HG03139 (cell line): ENCODE data around the gene SRGAP3.
"Not testable (repeated sequence)": the region's sequence is repeated elsewhere in the genome, so short reads cannot be mapped to it uniquely, and the experiment has no call there.

Source experiments
- ATAC-seq: cut with Tn5 transposase; IDR thresholded peaks from one replicate; pipeline ENCODE4 v1.9.1; 2021; ENCODE audit not compliant: unreplicated experiment

Gene SRGAP3

DNA sequence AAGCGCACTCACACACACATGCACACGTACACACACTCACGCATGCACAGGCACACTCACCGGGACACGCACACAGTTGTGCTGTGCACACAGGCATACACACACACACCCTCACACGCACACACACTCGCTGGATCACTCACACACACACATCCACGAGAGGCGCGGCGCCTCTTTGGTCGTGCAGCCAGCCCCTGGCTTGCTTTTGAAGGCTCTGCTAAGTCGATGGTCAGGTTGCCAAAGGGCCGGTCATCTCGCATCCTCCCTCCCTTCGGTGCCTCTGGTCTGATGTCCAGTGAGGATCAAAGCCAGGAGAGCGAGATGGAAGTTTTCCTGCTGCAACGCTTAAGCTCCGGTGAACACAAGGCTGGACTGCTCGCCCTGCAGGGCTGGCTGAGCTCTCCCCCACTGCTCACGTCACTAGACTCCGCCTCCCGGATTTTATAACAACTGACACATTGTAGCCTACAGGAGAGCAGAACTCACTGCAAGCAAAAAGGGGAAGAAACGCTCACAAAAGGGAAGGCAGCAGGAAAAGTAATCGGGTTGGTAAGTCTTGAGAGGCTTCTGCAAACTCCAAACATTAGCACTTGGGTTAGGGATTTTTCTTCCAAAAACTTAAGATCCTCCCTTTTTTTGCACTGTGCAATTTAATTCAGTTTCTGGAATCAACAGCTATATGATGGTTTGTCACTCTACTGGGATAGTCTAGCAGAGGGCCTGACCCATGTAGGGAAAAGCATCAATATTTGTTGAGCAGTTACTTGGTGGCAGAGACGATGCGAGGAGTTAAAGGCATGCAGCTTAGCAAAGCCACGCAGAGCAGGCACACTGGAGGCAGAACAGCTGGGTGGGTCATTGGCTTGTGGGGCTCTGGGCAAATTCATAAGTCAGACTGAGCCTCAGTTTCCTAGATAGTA, at the start of gene SRGAP3:
TSS of gene SRGAP3 (minus strand) at position 374 of the 920 bp plus-strand sequence. CDS start 695 bp downstream, outside the sequence.
- peak; percentile 100 for ATAC-seq

DNA sequence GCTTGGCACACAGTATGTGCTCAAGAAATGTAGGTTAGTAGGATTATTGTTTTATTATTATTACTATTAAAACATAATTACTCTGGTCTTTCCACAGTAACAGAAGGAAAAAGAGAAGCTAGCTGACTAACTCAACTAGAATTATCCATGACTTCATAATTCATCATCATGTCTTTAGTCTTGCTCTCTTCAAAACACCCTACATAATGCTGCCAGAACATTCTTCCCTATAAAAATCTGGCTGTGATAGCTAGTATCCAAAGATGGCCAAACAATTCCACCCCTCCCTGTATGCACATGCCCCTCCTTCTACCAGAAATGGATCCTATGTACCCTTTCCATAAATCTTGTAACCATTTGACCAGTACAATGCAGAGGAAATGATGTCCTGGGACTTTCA, 48.8 kb upstream of the SRGAP3 start:
- no peak for ATAC-seq

DNA sequence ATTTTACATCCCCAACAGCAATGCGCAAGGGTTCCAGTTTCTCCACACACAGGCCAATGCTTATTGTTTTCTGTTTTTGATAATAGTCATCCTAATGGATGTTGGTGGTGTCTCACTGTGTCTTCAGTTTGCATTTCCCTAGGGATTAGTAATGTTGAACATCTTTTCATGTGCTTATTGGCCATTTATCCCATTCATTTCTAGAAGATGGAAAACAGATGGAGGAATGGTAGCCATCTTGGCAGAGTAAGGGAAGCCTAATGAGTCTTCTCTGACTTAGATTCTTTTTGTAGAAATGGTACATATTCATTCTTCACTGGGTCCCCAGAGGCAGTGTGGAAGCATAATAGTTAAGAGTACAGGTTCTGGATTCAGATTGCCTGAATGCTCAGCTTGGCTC, 46.8 kb upstream of the SRGAP3 start:
- no peak for ATAC-seq

- no peak for ATAC-seq
Observed at GRCh38 chr3:9295007-9295406, 45.6 kb upstream of the SRGAP3 start.

- ATAC-seq: not testable (repeated sequence)
Observed at GRCh38 chr3:9293953-9294352, 44.5 kb upstream of the SRGAP3 start.

DNA sequence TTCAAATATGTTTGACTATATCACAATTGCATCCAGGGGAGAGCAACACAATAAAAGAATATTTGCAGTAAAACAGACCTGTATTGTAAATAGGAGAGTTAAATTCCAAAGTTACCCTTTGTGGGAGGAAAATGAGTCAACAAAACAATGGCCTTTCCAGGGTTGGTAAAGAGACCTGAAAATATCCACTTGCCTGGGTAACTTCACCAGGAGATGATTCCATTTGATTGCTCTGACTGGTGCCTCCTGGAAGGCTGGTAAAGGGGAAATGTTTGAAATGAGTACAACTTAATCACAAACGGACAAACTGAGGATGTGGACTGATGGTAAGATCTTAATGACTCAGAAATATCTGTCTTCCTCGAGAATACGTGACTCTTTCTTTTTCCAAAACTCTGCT, 43.6 kb upstream of the SRGAP3 start:
- ATAC-seq: no peak

DNA sequence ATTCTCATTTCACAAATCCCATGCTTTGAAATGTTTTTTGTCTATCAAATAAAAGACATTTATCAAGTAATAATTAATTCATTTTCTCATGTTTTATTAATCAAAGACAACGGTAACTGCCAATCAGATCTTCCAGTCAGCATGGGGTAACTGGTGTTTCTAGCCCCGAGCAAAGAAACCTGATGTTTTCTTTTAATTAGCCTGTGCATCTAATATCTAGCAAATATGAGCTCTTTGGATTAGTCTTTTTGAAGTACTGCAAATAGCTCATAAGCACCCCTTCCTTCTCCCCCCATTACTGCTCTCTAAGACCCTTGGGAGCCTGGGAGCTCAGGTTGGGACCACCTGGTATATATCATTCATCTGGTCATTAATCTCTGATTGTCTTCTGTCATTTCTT, 43.1 kb upstream of the SRGAP3 start:
- ATAC-seq: no peak

DNA sequence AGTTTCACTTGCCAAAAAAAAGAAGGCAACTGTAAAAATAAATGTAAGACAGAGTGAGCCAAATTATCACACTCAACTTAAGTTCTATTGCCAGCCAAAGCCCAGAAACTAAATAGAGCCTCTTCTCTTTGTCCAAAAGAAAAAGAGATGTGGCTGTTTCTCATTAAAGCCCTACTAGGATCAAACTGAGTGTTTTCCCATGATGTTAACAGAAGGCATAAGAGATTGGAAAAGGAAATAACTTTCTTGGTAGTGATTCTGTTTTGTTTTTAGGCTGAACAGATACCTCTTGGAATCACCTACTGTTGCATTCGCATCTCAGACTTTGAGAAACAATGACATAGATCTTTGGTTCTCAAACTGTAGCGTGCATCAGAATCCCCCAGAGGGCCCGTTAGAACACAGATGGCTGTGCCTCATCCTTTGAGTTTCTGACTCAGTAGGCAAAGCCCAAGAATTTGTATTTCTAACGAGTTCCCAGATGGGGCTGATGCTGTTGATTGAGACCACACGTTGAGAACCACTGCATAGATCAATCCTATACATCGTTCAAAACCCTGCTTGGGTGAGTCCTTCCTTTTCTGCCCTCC, 42.5 kb upstream of the SRGAP3 start:
- no peak for ATAC-seq

GRCh38 chr3:9290566-9290965, 41.1 kb upstream of the SRGAP3 start:
- ATAC-seq: no peak

DNA sequence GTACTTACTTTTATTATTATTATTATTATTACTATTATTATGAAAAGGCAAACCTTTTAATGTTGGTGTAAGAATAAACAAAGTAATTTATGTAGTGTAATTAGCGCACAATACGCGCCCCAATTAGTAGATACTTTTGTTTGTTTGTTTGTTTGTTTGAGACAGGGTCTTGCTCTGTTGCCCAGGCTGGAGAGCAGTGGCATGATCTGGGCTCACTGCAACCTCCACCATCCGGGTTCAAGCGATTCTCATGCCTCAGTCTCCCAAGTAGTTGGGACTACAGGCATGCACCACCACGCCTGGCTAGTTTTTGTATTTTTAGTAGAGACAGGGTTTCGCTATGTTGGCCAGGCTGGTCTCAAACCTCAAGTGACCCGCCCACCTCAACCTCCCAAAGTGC, 32.1 kb upstream of the SRGAP3 start:
- not testable (repeated sequence) for ATAC-seq

DNA sequence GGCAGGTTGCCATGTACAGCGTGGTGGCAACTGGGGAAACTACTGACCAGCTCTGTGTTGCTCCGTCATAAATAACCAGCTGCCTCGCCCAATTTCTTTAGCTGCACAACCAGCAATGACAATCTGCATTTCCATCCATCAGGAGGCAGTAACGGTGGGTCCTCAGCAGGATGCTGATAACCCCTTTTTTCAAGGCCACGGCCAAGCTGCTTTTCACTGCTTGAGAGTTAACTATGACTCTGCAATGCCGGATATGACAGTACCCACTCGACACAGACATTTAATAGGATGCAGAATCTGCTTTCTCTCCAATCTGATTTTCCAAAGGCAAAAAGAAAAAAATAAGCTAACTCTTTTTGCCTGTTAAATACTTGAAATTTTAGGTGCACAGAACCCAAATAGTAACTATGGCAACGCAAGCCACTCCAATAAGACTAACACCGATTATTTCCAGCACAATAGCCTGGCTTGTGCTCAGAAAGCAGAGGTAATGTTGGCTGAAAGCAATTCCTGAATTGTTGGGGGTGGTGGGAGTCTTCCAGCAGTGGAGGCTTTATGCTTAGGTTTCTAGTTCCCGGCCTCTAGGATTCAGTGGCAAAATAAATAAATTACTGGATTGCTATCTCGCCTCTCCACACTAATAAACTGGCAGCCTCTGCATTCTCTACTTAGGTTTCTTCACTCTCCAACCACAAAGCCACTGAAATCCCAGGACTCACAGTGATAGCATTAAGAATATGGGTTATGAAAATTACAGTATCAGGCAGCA, 31.2 kb upstream of the SRGAP3 start:
- ATAC-seq: no peak

DNA sequence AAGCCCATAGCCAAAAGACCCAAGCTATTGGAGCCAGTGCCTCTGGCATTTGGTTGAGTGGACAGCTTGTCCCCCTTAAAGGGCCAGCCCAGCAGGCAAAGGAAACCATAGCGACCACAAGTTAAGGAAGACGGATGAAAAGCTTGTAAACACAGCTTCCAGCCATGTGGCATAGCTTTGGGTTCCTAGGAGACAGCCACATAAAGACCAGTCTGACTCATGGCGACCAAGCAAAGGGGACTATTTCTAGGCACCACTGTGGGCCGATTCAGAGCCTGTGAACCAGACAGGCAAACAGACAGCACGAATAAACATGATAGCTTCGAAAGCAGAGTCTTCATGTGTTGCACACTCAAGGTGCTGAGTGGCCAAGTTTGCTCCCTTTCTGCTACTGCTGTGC, 30.5 kb upstream of the SRGAP3 start:
- no peak for ATAC-seq

GRCh38 chr3:9278498-9278897, 29.1 kb upstream of the SRGAP3 start:
- no peak for ATAC-seq

GRCh38 chr3:9278085-9278484, 28.6 kb upstream of the SRGAP3 start:
- no peak for ATAC-seq

- ATAC-seq: no peak
Observed at GRCh38 chr3:9276761-9277370, 27.4 kb upstream of the SRGAP3 start.

DNA sequence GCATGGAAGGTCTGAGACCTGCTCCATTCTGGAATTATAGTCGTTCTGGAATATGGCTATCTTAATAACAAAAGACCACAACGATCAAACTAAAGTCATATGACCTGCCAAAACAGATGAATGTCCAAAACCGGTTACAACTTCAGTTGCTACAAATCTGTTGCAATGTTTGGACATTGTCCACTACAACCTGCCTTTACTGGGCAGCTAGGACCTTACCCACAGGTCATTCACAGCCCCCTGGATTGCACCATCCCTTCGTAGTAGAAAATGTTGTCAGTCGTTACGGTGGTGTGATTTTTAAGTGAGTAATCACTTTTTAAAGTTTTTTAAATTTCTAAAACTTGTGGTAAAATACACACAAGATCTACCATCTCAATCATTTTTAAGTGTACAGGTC, 22.5 kb upstream of the SRGAP3 start:
- ATAC-seq: no peak

- no peak for ATAC-seq
Observed at GRCh38 chr3:9270704-9271103, 21.3 kb upstream of the SRGAP3 start.

DNA sequence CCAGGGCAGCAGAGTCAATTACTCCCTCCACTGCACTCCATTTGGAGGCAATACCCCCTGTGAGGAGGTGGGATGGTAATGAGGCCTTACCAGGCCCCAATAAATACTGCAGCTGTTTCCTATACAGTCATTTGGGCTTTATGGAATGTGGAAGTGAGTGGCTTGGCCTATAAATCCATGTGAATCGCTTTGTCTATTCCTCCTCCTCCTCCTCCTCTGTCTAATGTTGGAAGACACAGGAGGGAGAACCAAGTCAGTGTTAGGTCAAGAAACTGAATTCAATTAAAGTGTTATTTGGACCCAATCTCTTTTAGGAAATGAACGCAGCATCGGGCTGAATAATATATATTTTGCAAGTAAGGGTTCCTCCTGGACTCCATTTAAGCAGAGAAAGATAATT, 17.3 kb upstream of the SRGAP3 start:
- no peak for ATAC-seq

DNA sequence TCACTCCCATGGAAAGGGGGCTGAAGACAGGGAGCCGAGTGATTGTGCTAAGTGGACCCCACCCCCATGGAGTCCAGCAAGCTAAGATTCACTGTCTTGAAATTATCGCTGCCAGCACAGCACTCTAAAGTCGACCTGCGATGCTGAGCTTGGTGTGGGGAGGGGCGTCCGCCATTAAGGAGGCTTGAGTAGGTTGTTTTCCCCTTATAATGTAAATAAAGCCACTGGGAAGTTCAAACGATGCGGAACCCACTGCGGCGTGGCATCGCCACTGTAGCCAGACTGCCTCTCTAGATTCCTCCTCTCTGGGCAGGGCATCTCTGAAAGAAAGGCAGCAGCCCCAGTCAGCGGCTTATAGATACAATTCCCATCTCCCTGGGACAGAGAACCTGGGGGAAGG, 10.9 kb upstream of the SRGAP3 start:
- no peak for ATAC-seq

GRCh38 chr3:9257092-9257491, 7.6 kb upstream of the SRGAP3 start:
- no peak for ATAC-seq

DNA sequence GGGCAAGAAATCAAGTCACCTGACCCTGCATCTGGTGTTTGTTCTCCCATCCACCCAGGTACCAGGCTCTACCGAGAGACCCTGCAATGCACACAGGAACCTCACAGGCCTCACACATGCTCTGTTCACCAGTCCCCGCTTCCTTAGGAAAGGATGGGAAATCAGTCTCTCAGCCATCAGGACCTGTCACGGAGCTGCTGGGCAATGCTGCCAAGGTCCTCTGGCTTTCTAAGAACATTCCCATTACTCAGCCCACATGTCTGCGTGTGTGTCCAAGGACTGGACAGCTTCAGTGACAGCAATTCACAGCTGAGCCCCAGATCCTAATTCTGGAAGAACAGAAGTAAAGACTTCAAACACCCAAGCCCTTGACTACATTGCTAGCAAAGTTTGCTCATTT, 6.5 kb upstream of the SRGAP3 start:
- no peak for ATAC-seq
